ENCODE results near the gene SHKBP1. TPM values are rescaled to one million over a fixed set of nuclear protein-coding genes. Genes with fewer than 3 reads are reported as not detected.

Gene SHKBP1
- total RNA-seq, 1 donor from 2014 or later, result 56.3 TPM

DNA sequence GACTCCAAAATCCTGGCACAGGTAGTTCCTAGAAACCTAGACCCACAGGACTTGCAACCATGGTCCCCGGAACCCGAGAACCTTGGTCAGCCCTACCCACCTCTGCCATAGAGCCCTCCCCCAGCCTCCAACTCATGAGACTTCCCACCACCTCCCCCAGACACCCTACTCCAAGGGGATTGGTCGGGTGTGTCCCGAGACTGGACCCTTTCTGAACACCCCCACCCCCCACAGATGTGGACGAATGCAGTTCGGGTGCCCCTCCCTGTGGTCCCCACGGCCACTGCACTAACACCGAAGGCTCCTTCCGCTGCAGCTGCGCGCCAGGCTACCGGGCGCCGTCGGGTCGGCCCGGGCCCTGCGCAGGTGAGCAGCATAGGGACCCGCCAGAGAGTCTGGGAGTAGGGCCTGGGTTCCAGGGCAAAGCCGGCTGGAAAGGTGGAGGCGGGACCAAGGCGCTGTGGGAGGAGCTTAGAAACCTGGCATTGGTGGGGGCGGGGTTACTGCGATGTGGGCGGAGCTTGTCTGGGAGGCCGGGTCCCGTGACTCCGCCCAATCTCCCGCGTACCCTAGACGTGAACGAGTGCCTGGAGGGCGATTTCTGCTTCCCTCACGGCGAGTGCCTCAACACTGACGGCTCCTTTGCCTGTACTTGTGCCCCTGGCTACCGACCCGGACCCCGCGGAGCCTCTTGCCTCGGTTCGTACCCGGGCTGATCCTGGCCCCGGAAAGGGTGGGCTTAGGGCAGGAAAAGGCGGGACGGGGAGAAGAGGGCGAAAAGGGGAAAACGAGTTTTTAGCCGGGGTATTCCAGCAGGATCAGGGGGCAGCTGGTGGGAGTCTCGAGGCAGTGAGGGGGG is 36.4 kb downstream of the SHKBP1 start:
- H3K27ac ChIP-seq (ENCODE audit: low read depth, low read length), result peak overlapping the region; percentile 90
- no peaks in the 10 kb centered on the region for H3K9me3 ChIP-seq (ENCODE audit: insufficient read depth, low read depth, low read length)
- H3K4me2 ChIP-seq (ENCODE audit: low read length), result peak overlapping the region; percentile 98
- peak overlapping the region; percentile 66 for H3K4me3 ChIP-seq (ENCODE audit: insufficient read depth, low read depth, low read length)
- H3K27me3 Mint-ChIP-seq (ENCODE audit: low read depth, unreplicated experiment), result peaks cover 22% of the 10 kb centered on the region
- no peaks in the 10 kb centered on the region for H3K9me3 Mint-ChIP-seq (ENCODE audit: unreplicated experiment)
- H3K9ac ChIP-seq (ENCODE audit: low read length), result peak overlapping the region; percentile 94
- H3K36me3 Mint-ChIP-seq (ENCODE audit: low read depth, unreplicated experiment), result peaks cover 1% of the 10 kb centered on the region
- H2AFZ ChIP-seq (ENCODE audit: low read depth, low read length), result peak overlapping the region; percentile 67
- DNase-seq (ENCODE audit: low read depth), result no peak
- H4K20me1 ChIP-seq (ENCODE audit: insufficient read depth, low read length), result no peaks in the 10 kb centered on the region
- TF ChIP-seq, protein P1, sequence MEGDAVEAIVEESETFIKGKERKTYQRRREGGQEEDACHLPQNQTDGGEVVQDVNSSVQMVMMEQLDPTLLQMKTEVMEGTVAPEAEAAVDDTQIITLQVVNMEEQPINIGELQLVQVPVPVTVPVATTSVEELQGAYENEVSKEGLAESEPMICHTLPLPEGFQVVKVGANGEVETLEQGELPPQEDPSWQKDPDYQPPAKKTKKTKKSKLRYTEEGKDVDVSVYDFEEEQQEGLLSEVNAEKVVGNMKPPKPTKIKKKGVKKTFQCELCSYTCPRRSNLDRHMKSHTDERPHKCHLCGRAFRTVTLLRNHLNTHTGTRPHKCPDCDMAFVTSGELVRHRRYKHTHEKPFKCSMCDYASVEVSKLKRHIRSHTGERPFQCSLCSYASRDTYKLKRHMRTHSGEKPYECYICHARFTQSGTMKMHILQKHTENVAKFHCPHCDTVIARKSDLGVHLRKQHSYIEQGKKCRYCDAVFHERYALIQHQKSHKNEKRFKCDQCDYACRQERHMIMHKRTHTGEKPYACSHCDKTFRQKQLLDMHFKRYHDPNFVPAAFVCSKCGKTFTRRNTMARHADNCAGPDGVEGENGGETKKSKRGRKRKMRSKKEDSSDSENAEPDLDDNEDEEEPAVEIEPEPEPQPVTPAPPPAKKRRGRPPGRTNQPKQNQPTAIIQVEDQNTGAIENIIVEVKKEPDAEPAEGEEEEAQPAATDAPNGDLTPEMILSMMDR (IDR thresholded peaks at IDR 0.05; ENCODE audit: insufficient read depth, low read depth, low read length), result no peak
- no peak for TF ChIP-seq EZH2 (IDR thresholded peaks at IDR 0.05; ENCODE audit: insufficient read depth, low read length)
- H3K4me1 ChIP-seq (ENCODE audit: insufficient read depth, low read length), result peaks cover 41% of the 10 kb centered on the region
- peaks cover 7% of the 10 kb centered on the region for H3K4me1 Mint-ChIP-seq (ENCODE audit: low read depth, unreplicated experiment)
- no peaks in the 10 kb centered on the region for H3K27me3 ChIP-seq (ENCODE audit: insufficient read depth, low read length)
- H3K4me3 Mint-ChIP-seq (ENCODE audit: unreplicated experiment), result peak overlapping the region; percentile 94
- H3K79me2 ChIP-seq (ENCODE audit: insufficient read depth, low read length), result peaks cover 3% of the 10 kb centered on the region
- no peaks in the 10 kb centered on the region for H3K36me3 ChIP-seq (ENCODE audit: insufficient read depth, low read length)
- H3K27ac Mint-ChIP-seq (ENCODE audit: unreplicated experiment), result no peak overlapping the region
- no peak for FAIRE-seq

DNA sequence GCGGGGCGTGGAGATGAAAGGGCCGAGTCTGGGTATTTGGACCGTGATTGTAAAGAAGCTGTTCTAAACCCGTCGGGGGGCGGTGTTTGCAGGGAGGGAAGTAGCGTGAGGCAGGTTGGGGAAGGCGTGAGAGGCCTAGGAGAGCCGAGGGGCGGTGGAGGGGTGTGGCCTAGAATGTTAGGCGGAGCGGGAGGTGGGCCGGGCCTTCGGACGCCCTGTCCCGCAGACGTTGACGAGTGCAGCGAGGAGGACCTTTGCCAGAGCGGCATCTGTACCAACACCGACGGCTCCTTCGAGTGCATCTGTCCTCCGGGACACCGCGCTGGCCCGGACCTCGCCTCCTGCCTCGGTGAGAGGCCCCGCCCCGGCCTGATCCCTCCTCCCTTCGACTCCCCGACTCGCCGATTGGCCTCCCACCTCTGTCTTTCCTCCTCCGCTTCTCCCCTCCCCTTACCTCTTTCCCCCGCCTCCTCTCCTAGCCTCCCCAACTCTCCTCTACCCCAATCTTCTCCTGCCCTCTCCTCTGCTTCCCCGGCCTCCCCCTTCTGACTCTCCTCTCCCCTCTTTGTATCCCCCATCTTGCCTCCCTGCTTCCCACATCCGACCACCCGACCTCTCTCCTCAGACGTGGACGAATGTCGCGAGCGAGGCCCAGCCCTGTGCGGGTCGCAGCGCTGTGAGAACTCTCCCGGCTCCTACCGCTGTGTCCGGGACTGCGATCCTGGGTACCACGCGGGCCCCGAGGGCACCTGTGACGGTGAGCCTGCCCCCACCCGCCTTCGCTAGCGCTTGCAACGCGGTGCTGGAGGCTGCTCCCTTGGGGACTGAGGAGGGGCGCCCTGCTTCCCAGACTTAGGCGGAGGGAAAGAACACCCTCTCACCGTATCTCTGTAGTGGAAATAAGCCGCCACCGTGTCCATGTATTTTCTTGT is 37.3 kb downstream of the SHKBP1 start:
- H4K20me1 ChIP-seq (ENCODE audit: insufficient read depth, low read length), result no peaks in the 10 kb centered on the region
- peak overlapping the region; percentile 98 for H3K4me2 ChIP-seq (ENCODE audit: low read length)
- DNase-seq (ENCODE audit: low read depth) (peak; percentile 81), FAIRE-seq (no peak)
- peak overlapping the region; percentile 94 for H3K9ac ChIP-seq (ENCODE audit: low read length)
- H3K4me1 Mint-ChIP-seq (ENCODE audit: low read depth, unreplicated experiment), result peaks cover 7% of the 10 kb centered on the region
- TF ChIP-seq EZH2 (IDR thresholded peaks at IDR 0.05; ENCODE audit: insufficient read depth, low read length), result no peak
- TF ChIP-seq, protein P1 (IDR thresholded peaks at IDR 0.05; ENCODE audit: insufficient read depth, low read depth, low read length), result no peak
- peak overlapping the region; percentile 66 for H3K4me3 ChIP-seq (ENCODE audit: insufficient read depth, low read depth, low read length)
- H3K9me3 Mint-ChIP-seq (ENCODE audit: unreplicated experiment), result no peaks in the 10 kb centered on the region
- H3K4me1 ChIP-seq (ENCODE audit: insufficient read depth, low read length), result peaks cover 41% of the 10 kb centered on the region
- peaks cover 3% of the 10 kb centered on the region for H3K79me2 ChIP-seq (ENCODE audit: insufficient read depth, low read length)
- H3K27me3 ChIP-seq (ENCODE audit: insufficient read depth, low read length), result no peaks in the 10 kb centered on the region
- peaks cover 3% of the 10 kb centered on the region for H3K36me3 ChIP-seq (ENCODE audit: insufficient read depth, low read length)
- H3K9me3 ChIP-seq (ENCODE audit: insufficient read depth, low read depth, low read length), result no peaks in the 10 kb centered on the region
- H3K27me3 Mint-ChIP-seq (ENCODE audit: low read depth, unreplicated experiment), result peaks cover 17% of the 10 kb centered on the region
- peak overlapping the region; percentile 90 for H3K27ac ChIP-seq (ENCODE audit: low read depth, low read length)
- H2AFZ ChIP-seq (ENCODE audit: low read depth, low read length), result peak overlapping the region; percentile 65
- peak overlapping the region; percentile 95 for H3K27ac Mint-ChIP-seq (ENCODE audit: unreplicated experiment)
- peak overlapping the region; percentile 94 for H3K4me3 Mint-ChIP-seq (ENCODE audit: unreplicated experiment)
- H3K36me3 Mint-ChIP-seq (ENCODE audit: low read depth, unreplicated experiment), result peaks cover 1% of the 10 kb centered on the region

All from astrocyte (in vitro differentiated cells and primary cell).